T-helper 1 cell treated with Interleukin-12 subunit alpha and Interleukin-12 subunit beta and Interleukin-4 antibody, amounts not matched to agents 30 μg/mL and 1 μg/mL, for 36 hours (primary cell): ENCODE results near the gene ATXN1.
"Not testable (repeated sequence)": the region's sequence is repeated elsewhere in the genome, so short reads cannot be mapped to it uniquely, and the experiment has no call there.

Experiments
- H3K27ac Mint-ChIP-seq: one replicate; pipeline ENCODE4 v1.8.0; 2021; ENCODE audit warnings: mild to moderate bottlenecking, mixed read lengths
- H3K27me3 Mint-ChIP-seq: one replicate; pipeline ENCODE4 v1.8.0; 2021; ENCODE audit warnings: low read depth, mixed read lengths
- H3K36me3 Mint-ChIP-seq: one replicate; pipeline ENCODE4 v1.8.0; 2021; ENCODE audit warnings: low read depth, mixed read lengths
- H3K4me1 Mint-ChIP-seq: one replicate; pipeline ENCODE4 v1.8.0; 2021; ENCODE audit warnings: low read depth, mixed read lengths
- H3K4me3 Mint-ChIP-seq: one replicate; pipeline ENCODE4 v1.8.0; 2021; ENCODE audit warnings: mild to moderate bottlenecking, moderate library complexity, mixed read lengths
- H3K9me3 Mint-ChIP-seq: one replicate; pipeline ENCODE4 v1.8.0; 2021; ENCODE audit warnings: mixed read lengths

Gene ATXN1

GRCh38 chr6:16648003-16648402 is 113.3 kb downstream of the ATXN1 start:
- H3K36me3 Mint-ChIP-seq = peaks cover 40% of the 10 kb centered on the region
- H3K9me3 Mint-ChIP-seq = no peaks in the 10 kb centered on the region
- no peak overlapping the region for H3K4me3 Mint-ChIP-seq
- H3K27me3 Mint-ChIP-seq = no peaks in the 10 kb centered on the region
- H3K27ac Mint-ChIP-seq = no peak overlapping the region
- peaks cover 33% of the 10 kb centered on the region for H3K4me1 Mint-ChIP-seq

GRCh38 chr6:16647422-16647821 is 113.8 kb downstream of the ATXN1 start:
- H3K9me3 Mint-ChIP-seq = no peaks in the 10 kb centered on the region

GRCh38 chr6:16644540-16645250 is 116.6 kb downstream of the ATXN1 start:
- H3K9me3 Mint-ChIP-seq = no peaks in the 10 kb centered on the region
- H3K27me3 Mint-ChIP-seq = no peaks in the 10 kb centered on the region
- H3K36me3 Mint-ChIP-seq = peaks cover 37% of the 10 kb centered on the region
- no peak overlapping the region for H3K4me3 Mint-ChIP-seq
- H3K4me1 Mint-ChIP-seq = peaks cover 15% of the 10 kb centered on the region
- H3K27ac Mint-ChIP-seq = no peak overlapping the region

More at GRCh38 chr6:16647422-16647821, 113.8 kb downstream of the ATXN1 start:
- no peak overlapping the region for H3K27ac Mint-ChIP-seq
- H3K27me3 Mint-ChIP-seq = no peaks in the 10 kb centered on the region
- no peak overlapping the region for H3K4me3 Mint-ChIP-seq
- H3K4me1 Mint-ChIP-seq = peaks cover 27% of the 10 kb centered on the region
- H3K36me3 Mint-ChIP-seq = peaks cover 37% of the 10 kb centered on the region

- peaks cover 24% of the 10 kb centered on the region for H3K4me1 Mint-ChIP-seq
- H3K36me3 Mint-ChIP-seq = peaks cover 35% of the 10 kb centered on the region
- H3K27ac Mint-ChIP-seq = no peak overlapping the region
- no peaks in the 10 kb centered on the region for H3K27me3 Mint-ChIP-seq
- no peaks in the 10 kb centered on the region for H3K9me3 Mint-ChIP-seq
- H3K4me3 Mint-ChIP-seq = no peak overlapping the region
Measured at GRCh38 chr6:16639684-16640480, 121.4 kb downstream of the ATXN1 start.

- Mint-ChIP-seq H3K4me3 (no peak overlapping the region), H3K27ac (no peak overlapping the region), H3K9me3 (no peaks in the 10 kb centered on the region), H3K36me3 (peaks cover 34% of the 10 kb centered on the region), H3K27me3 (no peaks in the 10 kb centered on the region), H3K4me1 (peaks cover 38% of the 10 kb centered on the region)
Measured at GRCh38 chr6:16637635-16638034, 123.6 kb downstream of the ATXN1 start.

GRCh38 chr6:16635810-16636602 is 125.3 kb downstream of the ATXN1 start:
- Mint-ChIP-seq H3K27ac (peak overlapping the region; percentile 32), H3K27me3 (no peaks in the 10 kb centered on the region), H3K4me3 (no peak overlapping the region), H3K4me1 (peaks cover 42% of the 10 kb centered on the region), H3K36me3 (peaks cover 33% of the 10 kb centered on the region), H3K9me3 (no peaks in the 10 kb centered on the region)

GRCh38 chr6:16635291-16635809 is 125.9 kb downstream of the ATXN1 start:
- no peak overlapping the region for H3K27ac Mint-ChIP-seq
- H3K4me1 Mint-ChIP-seq = peaks cover 38% of the 10 kb centered on the region
- peaks cover 32% of the 10 kb centered on the region for H3K36me3 Mint-ChIP-seq
- no peak overlapping the region for H3K4me3 Mint-ChIP-seq
- no peaks in the 10 kb centered on the region for H3K27me3 Mint-ChIP-seq
- no peaks in the 10 kb centered on the region for H3K9me3 Mint-ChIP-seq

- H3K36me3 Mint-ChIP-seq = peaks cover 37% of the 10 kb centered on the region
- no peaks in the 10 kb centered on the region for H3K9me3 Mint-ChIP-seq
- no peak overlapping the region for H3K4me3 Mint-ChIP-seq
- no peaks in the 10 kb centered on the region for H3K27me3 Mint-ChIP-seq
- H3K27ac Mint-ChIP-seq = no peak overlapping the region
- H3K4me1 Mint-ChIP-seq = peaks cover 38% of the 10 kb centered on the region
Measured at GRCh38 chr6:16634855-16635254, 126.4 kb downstream of the ATXN1 start.

GRCh38 chr6:16633961-16634360 is 127.3 kb downstream of the ATXN1 start:
- H3K36me3 Mint-ChIP-seq = peaks cover 32% of the 10 kb centered on the region
- H3K27ac Mint-ChIP-seq = peak overlapping the region; percentile 7
- peaks cover 2% of the 10 kb centered on the region for H3K9me3 Mint-ChIP-seq
- H3K4me3 Mint-ChIP-seq = no peak overlapping the region
- peaks cover 38% of the 10 kb centered on the region for H3K4me1 Mint-ChIP-seq
- no peaks in the 10 kb centered on the region for H3K27me3 Mint-ChIP-seq

- Mint-ChIP-seq H3K9me3 (peaks cover 7% of the 10 kb centered on the region), H3K27ac (peak overlapping the region; percentile 47), H3K4me3 (no peak overlapping the region), H3K27me3 (no peaks in the 10 kb centered on the region), H3K4me1 (peaks cover 40% of the 10 kb centered on the region), H3K36me3 (peaks cover 37% of the 10 kb centered on the region)
Measured at GRCh38 chr6:16633465-16633864, 127.8 kb downstream of the ATXN1 start.

GRCh38 chr6:16632101-16632500 is 129.2 kb downstream of the ATXN1 start:
- no peak overlapping the region for H3K4me3 Mint-ChIP-seq
- H3K27ac Mint-ChIP-seq = peak overlapping the region; percentile 5
- peaks cover 7% of the 10 kb centered on the region for H3K9me3 Mint-ChIP-seq
- H3K36me3 Mint-ChIP-seq = peaks cover 44% of the 10 kb centered on the region
- H3K27me3 Mint-ChIP-seq = no peaks in the 10 kb centered on the region
- peaks cover 44% of the 10 kb centered on the region for H3K4me1 Mint-ChIP-seq

- H3K4me1 Mint-ChIP-seq = peaks cover 30% of the 10 kb centered on the region
- H3K27me3 Mint-ChIP-seq = no peaks in the 10 kb centered on the region
- no peak overlapping the region for H3K4me3 Mint-ChIP-seq
- peaks cover 41% of the 10 kb centered on the region for H3K36me3 Mint-ChIP-seq
- H3K9me3 Mint-ChIP-seq = peaks cover 7% of the 10 kb centered on the region
- H3K27ac Mint-ChIP-seq = no peak overlapping the region
Measured at GRCh38 chr6:16630026-16630643, 131.1 kb downstream of the ATXN1 start.

- H3K4me3 Mint-ChIP-seq, H3K27me3 Mint-ChIP-seq, H3K27ac Mint-ChIP-seq, H3K9me3 Mint-ChIP-seq: not testable (repeated sequence)
- H3K4me1 Mint-ChIP-seq = peaks cover 22% of the 10 kb centered on the region
- peaks cover 43% of the 10 kb centered on the region for H3K36me3 Mint-ChIP-seq
Measured at GRCh38 chr6:16628580-16628979, 132.7 kb downstream of the ATXN1 start.

GRCh38 chr6:16626650-16627049 is 134.6 kb downstream of the ATXN1 start:
- Mint-ChIP-seq H3K27ac (no peak overlapping the region), H3K27me3 (no peaks in the 10 kb centered on the region), H3K9me3 (peaks cover 7% of the 10 kb centered on the region), H3K4me1 (peaks cover 24% of the 10 kb centered on the region), H3K4me3 (no peak overlapping the region), H3K36me3 (peaks cover 43% of the 10 kb centered on the region)
